GM18505 (cell line): Measurements from ENCODE around the gene COBL.

Experiments
- ATAC-seq: cut with Tn5 transposase; IDR thresholded peaks from one replicate; pipeline ENCODE4 v1.9.1; 2021; ENCODE audit not compliant: unreplicated experiment
- POLR2A ChIP-seq: IDR thresholded peaks from 4 replicates; pipeline ENCODE4 v1.6.1; 2011; ENCODE audit warnings: borderline replicate concordance; ENCODE audit not compliant: insufficient read depth, insufficient read length; ENCODE audit errors: extremely low read depth

The COBL gene

DNA sequence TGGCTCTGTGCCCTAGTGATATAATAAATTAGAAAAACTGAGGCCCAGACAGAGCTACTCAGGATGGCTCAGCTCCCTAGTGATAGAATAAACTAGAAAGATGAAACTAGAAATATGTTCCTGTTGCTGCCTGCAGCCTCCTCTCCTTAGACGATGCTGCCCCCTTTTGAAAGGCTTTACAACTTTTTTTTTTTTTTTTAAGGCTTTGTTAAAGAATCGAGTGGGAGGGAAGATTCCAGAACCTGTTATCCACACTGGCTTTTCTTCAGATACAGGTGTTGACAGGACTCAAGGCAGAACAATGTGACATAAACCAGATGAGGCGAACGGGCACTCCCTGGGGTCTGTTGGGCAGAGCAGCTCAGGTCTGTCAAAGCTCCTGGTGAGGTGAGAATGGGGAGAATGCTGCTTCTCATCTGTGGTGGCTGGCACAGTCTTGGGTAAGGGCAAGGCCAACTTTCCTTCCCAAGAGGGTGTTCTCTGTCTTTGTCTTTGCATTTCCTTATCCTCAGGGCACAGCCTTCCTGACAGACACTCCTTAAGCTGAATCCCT lies 175.1 kb downstream of the COBL start:
- no peak for ATAC-seq
- no peak for TF ChIP-seq POLR2A

DNA sequence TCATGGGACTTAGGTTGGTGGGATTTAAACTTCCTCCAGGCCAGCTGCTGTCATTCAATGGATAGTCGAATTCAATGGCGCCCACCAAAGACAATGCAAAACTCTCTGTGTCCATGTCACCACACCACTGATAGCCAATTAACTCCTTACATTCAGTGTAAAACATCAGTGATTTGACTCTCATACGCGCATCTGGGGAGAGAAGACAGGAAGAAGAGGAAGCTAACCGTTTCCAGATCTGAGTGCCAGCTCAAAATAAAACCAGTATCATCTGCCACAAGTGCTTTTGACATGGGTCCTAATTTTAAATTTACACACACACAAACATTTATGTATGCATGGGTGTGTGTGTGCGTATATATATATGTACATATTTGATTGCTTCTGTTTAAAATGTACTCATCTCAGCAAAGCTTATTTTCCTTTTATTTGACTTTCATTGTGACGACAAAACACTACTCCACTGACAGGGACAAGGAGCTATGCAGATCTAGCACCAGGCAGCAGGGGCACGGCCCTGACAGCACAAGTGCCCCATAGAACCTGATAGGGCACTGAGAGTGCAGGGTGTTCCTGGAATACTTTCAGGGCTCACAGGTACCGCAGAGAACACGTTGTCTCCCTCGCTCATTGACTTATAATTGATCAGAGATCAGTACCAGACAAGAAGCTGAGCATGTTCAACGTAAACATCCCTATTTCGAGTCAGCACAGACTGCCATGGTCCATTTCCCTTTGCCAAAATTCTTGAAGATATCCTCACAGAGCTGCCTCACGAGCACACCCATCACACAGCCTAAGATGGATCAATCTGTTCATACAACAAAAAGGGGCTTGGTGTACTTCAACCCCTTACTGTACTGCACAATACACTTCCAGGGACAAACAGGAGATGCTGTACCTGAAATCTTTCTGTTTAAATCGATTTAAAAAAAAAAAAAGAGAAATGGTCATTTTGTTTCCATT lies 176.1 kb downstream of the COBL start:
- no peak for ATAC-seq

DNA sequence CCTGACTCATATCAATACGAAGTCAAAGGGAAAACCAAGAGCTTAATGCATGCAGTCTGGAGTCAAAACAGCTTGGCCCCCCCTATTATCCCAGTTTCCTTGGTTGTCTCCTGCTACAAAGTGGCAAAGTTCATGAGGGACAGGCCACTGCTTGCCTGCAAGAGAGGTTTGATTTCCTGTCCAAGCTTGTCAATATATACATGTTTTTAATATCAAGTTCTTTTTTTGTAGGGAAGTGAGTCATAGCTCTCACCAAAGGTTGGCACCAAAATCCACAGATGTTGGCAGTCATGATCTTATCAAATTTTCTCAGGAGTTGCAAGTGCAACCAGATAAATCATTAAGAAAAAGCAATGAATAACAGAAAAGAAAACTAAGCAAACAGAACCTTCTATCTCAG lies 176.8 kb downstream of the COBL start:
- ATAC-seq: no peak
- TF ChIP-seq POLR2A: no peak

More for the DNA sequence above, 176.1 kb downstream of the COBL start:
- TF ChIP-seq POLR2A: no peak

DNA sequence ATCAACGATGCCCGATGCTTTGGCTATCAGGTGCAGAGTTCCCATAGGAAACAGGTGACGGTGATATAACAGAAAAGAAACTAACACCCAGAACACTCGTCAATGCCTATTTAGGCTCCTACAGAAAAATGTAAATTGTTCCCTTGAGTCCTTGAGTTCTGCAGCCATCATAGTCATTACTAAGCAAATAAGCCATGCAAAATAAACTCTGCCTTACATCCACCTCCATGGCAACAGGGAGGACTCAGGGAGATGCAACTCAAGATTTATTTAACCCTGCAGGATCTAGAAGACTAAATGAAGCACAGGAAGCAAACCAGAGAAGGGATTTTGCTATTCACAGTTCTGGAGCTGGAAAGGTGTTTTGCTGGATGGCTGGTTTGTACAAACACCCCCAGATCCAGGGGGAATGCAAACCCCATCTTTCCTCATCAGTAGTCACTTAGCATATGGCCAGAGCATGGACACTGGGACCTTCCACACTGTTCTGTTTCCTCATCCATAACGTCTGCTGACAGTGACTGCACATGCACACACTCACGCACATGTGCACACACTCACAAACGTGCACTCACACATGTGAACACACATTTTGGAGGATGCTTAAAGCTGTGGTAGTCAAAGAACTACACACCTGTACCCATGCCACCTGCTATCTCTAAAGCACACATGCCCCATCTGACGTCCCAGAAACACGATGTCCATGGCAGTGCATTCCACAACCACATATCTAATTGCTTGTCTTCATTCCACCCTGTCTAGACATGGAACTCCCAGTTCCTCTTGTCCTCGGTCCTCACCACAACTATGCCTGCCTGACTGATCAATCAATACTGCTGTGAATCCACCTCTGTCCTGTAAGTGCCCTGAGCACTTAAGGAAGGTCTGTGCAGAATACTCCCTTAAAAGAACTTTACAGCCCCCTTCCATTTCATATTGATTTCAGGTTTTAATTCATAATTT lies 178.2 kb downstream of the COBL start:
- TF ChIP-seq POLR2A: no peak
- no peak for ATAC-seq

DNA sequence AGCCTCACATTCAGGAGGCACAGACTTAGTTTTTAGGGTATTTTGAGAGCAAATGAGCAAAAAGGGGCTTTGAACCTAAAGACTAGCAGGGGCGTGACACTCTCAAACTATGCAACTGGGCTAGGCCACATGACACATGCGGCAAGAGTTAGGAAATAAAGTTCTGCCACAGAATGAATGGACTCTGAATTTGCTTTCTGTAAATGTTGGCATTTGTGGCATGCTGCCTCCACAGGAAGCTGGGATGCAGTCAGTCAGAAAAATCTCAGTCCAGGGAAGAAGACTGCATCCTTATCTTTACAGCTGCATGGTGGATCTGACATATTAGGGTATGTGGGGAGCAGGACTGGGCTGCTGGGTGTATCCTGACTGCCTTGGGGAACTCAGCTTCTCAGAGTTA lies 181.0 kb downstream of the COBL start:
- no peak for TF ChIP-seq POLR2A
- no peak for ATAC-seq

DNA sequence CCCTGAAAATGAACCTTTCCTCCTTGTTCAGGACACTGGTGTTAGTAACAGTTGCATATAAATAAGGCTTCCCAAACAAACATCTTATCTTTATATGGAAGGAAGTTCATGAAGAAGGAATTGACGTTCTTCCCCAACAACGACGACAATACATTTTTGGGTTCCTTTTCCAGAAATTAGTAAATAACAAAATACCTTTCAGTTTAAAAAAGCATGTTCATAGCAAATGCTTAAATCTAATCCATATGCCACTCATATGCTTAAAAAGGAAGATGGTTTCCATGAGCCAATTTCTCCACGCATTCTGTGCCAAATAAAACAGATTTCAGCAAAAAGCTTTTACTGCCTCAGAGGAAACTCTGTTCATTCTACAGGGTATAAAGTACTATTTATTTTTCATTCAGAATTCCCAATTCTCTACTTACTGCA lies 182.6 kb downstream of the COBL start:
- no peak for ATAC-seq
- no peak for TF ChIP-seq POLR2A

DNA sequence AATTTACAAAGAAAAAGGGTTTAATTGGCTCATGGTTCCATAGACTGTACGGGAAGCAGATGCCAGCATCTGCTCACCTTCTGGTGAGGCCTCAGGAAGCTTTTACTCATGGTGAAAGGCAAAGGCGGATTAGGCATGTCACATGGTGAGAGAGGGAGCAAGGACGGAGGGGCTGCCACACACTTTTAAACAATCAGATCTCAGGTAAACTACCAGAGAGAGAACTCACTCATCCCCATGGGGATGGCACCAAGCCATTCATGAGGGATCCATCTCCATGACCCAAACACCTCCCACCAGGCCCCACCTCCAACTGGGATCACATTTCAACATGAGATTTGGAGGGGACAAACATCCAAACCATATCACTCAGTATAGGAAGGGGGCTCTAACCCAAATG lies 183.9 kb downstream of the COBL start:
- ATAC-seq: no peak
- no peak for TF ChIP-seq POLR2A

DNA sequence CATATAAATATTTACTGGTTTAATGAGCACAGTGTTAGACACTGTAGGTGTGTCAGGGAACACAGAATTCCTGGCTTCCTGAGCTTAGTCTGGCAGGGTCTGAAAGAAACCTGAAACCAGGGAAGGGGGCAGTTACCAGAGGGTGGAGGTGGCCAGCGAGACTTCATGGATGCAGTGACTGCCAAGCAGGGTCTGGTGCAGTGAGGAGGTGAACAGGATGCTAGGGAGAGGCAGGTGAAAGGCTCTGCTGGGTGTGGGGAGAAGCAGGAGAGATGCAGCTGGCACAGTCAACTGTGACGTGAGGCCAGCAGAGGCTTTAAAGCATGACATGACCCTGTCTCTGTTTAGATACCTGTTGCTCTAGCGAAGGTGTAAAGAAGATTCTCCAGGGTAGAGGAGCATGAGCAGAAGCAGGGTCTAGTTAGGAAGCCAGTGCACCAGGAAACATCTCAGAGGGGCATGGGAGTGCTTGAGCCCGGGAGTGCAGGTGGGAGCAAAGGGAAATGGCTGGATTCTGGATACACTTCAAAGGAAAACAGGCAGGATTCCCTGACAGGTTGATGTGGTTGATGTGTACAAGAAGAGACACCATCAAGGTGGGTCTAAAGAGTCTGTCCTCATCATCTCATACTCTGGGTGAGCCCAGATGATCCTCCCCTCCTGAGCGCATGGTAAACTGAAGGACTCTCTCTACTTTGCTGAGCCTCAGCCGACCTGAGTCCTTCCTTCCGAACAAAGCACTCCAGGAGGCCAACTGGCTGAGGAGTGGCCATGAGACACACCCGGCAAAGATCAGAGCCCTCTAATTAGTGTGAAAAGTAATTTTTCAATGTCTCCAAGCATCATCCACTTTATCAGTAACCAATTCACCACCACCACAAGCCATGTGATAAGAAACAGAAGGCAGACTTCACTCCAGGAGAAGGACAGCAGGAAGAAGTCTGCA lies 186.8 kb downstream of the COBL start:
- no peak for TF ChIP-seq POLR2A
- no peak for ATAC-seq

DNA sequence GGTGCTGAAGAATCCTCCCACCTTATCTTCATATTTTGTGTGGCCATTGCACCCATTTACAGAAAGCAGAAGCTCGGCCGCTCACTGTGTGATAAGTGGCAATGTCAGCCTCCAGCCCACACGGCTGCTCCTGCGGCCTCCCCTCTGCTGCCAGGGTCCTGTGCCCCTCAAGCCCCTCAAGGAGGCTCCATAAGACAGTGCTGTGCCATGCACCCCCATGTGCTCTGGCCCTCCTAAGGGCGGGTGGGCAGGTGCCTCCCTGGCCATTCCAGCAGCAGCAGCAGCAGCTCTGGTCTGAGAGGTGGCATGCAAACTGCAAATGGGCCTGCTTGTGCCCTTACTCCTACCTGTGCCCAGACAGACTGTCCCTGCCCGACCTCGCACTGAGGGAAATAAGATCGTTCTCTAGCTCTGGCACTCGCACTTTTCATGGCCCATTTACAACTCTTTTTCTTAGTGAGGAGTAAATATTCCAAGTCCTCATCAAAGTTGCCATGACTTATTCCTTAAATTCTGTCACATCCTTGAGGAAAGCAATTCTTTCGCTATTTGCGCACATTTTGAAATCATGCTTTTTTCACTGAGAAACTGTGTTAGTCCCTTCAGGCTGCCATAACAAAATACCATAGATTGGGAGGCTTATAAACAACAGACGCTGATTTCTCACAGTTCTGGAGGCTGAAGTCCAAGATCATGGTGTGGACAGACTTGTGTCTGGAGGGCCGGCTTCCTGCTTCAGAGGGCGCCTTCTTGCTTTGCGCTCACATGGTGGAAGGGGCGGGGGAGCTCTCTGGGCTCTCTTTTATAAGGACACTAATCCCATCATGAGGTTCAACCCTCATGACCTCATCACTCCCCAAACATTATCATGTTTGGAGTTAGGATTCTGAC lies 187.8 kb downstream of the COBL start:
- TF ChIP-seq POLR2A: no peak
- ATAC-seq: no peak

DNA sequence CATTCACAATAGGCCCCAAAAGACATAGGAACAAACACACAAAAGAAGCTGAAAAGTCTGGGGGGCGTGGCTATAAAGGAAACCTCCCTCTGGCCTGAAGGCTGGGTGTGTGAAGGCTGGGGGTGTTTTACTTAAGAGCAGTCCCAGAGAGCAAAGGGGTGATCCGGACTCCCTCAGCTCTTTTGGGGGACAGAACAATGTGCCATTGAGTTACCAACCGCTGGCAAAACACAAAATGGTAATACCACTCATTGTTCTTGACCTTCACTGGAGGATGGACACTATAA lies 189.0 kb downstream of the COBL start:
- no peak for ATAC-seq
- TF ChIP-seq POLR2A: no peak

DNA sequence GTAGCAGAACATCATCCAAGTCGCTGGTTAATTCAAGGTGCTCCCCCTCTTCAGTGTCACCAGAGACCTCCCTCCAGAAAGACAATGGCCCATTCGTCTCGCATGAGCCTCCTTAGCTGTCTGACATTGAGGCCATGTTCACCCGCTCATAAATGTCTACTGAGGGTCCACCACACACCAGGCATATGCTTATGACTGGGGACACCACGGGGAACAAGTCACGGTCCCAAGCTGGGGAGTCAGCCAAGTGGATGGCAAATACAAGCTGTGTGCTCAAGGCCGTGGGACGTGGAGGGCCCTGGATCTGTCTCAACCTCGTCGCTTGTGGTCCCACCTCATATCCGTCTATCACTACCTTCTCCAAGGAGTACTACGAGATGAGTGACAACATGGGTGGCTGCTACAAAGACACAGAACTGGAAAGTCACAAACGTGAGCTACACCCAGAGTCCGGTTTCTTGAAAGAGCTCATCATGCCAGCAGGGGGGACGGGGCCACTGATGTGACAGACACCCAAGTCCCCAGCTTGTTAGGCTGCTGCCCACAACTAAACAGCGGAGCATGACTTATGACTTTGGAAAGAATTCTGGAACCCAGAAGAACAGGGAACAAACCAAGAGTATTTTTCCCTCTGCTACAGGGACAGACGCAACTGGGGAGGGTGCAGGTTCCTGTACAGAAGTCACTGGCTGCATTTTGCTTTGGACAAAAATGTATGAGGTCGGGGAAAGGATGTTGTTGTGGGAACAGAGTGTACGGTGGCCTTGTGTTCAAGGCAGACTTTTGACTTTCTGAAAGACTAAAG lies 189.6 kb downstream of the COBL start:
- ATAC-seq: no peak
- TF ChIP-seq POLR2A: no peak
